H1 (cell line): ENCODE results near the gene ZC3HAV1. TPM values are rescaled to one million over a fixed set of nuclear protein-coding genes. Genes with fewer than 3 reads are reported as not detected.

Experiments
- CTCF ChIA-PET: fragments of 300-600 bp; sonication (Branson Sonifier 250); formaldehyde crosslinking; loops from one replicate; lab custom pipeline; 2021; ENCODE audit not compliant: partially characterized antibody; lab: Charles Lee
- POLR2A ChIA-PET: fragments of 300-600 bp; sonication (Branson Sonifier 250); formaldehyde crosslinking; loops from one replicate; lab custom pipeline; 2021; ENCODE audit warnings: inconsistent platforms; ENCODE audit not compliant: partially characterized antibody; lab: Charles Lee
- DNase-seq, 2 experiments: peaks; one replicate each; pipeline versions ENCODE4 v3.0.0 to v3.0.0-alpha.2; 2010 to 2022; ENCODE audit warnings: low spot score in 2 of 2, low read depth in 1 of 2, mixed read lengths in 1 of 2
- FAIRE-seq: peaks from 2 replicates; lab custom pipeline; 2011; peaks lifted over from hg19 to GRCh38; lab: Jason Lieb, UNC
- H2AFZ ChIP-seq: 2 replicates; pipeline ENCODE4 v1.8.1; 2012; ENCODE audit warnings: low read length, inconsistent platforms
- H2AK5ac ChIP-seq: 2 replicates; pipeline ENCODE4 v1.6.1; 2013; ENCODE audit warnings: low read depth, low read length
- H2BK120ac ChIP-seq: replicated peaks from 2 replicates; pipeline ENCODE3; 2013; ENCODE audit warnings: low read depth, low read length, inconsistent platforms
- H2BK12ac ChIP-seq: 2 replicates; pipeline ENCODE4 v1.6.1; 2013; ENCODE audit warnings: low read depth, low read length
- H2BK15ac ChIP-seq: 2 replicates; pipeline ENCODE4 v1.6.1; 2013; ENCODE audit warnings: low read length
- H2BK20ac ChIP-seq: 2 replicates; pipeline ENCODE4 v1.6.1; 2013; ENCODE audit warnings: low read length
- H2BK5ac ChIP-seq: 2 replicates; pipeline ENCODE4 v1.6.1; 2013; ENCODE audit warnings: low read depth, low read length
- H3K14ac ChIP-seq: 2 replicates; pipeline ENCODE4 v1.6.1; 2013; ENCODE audit warnings: inconsistent platforms; ENCODE audit not compliant: insufficient read length
- H3K18ac ChIP-seq: 2 replicates; pipeline ENCODE4 v1.6.1; 2013; ENCODE audit warnings: low read length; ENCODE audit errors: extremely low read depth
- H3K23ac ChIP-seq: 2 replicates; pipeline ENCODE4 v1.6.1; 2013; ENCODE audit warnings: inconsistent platforms; ENCODE audit not compliant: insufficient read length
- H3K23me2 ChIP-seq: 2 replicates; pipeline ENCODE4 v1.6.1; 2013; ENCODE audit warnings: low read depth, low read length
- H3K27ac ChIP-seq: 2 replicates; pipeline ENCODE4 v1.6.1; 2011; ENCODE audit warnings: low read depth, low read length, inconsistent platforms
- H3K27me3 ChIP-seq, 4 experiments: replicated peaks in 1 of 4; 1 replicate in 1 of 4; 2 replicates in 3 of 4; pipeline versions ENCODE4 v1.6.1 to v1.8.1; 2011 to 2013; ENCODE audit warnings: low read length in 3 of 4, mild to moderate bottlenecking in 3 of 4, inconsistent platforms in 2 of 4, mixed read lengths in 2 of 4, moderate library complexity in 1 of 4; ENCODE audit not compliant: control insufficient read depth in 3 of 4, insufficient read depth in 3 of 4; ENCODE audit errors: extremely low read depth in 1 of 4
- H3K36me3 ChIP-seq, 4 experiments: 2 replicates each; pipeline versions ENCODE4 v1.6.1 to v1.8.1; 2011 to 2013; ENCODE audit warnings: mild to moderate bottlenecking in 4 of 4, low read length in 3 of 4, moderate library complexity in 2 of 4, control low read depth in 1 of 4, inconsistent platforms in 1 of 4; ENCODE audit not compliant: insufficient read depth in 4 of 4, control insufficient read depth in 2 of 4
- H3K4ac ChIP-seq: replicated peaks from 2 replicates; pipeline ENCODE3; 2013; ENCODE audit warnings: low read length, low read depth, mixed read lengths, inconsistent platforms; ENCODE audit not compliant: insufficient read length
- H3K4me1 ChIP-seq, 4 experiments: replicated peaks in 1 of 4; 1 replicate in 1 of 4; 2 replicates in 3 of 4; pipeline versions ENCODE4 v1.6.1 to v1.8.1; 2011 to 2013; ENCODE audit warnings: low read length in 3 of 4, inconsistent platforms in 2 of 4, mixed read lengths in 1 of 4; ENCODE audit not compliant: insufficient read depth in 4 of 4, control insufficient read depth in 3 of 4
- H3K4me2 ChIP-seq, 2 experiments: 2 replicates each; pipeline versions ENCODE4 v1.6.1 to v1.8.1; 2011 to 2013; ENCODE audit warnings: low read depth in 2 of 2, low read length in 2 of 2, control low read depth in 1 of 2, inconsistent platforms in 1 of 2, mild to moderate bottlenecking in 1 of 2; ENCODE audit not compliant: insufficient read depth in 1 of 2
- H3K4me3 ChIP-seq, 4 experiments: fragments of 200-600, 300-600 bp in 1 of 4; sonication (generic), shearing (Covaris generic), sonication (Bioruptor Twin) in 1 of 4; 2 replicates each; pipeline versions ENCODE4 v1.5.1 to v1.8.1; 2011 to 2016; ENCODE audit warnings: low read length in 4 of 4, low read depth in 3 of 4, control low read depth in 2 of 4, inconsistent platforms in 2 of 4, mild to moderate bottlenecking in 2 of 4, mixed read lengths in 1 of 4, moderate library complexity in 1 of 4; ENCODE audit not compliant: insufficient read depth in 2 of 4; ENCODE audit errors: extremely low read depth in 1 of 4
- H3K56ac ChIP-seq: replicated peaks from 2 replicates; pipeline ENCODE3; 2013; ENCODE audit warnings: low read depth, mild to moderate bottlenecking, mixed read lengths, low read length, inconsistent platforms; ENCODE audit not compliant: insufficient read length
- H3K79me1 ChIP-seq: 2 replicates; pipeline ENCODE4 v1.6.1; 2013; ENCODE audit warnings: low read depth, low read length, control low read depth
- H3K79me2 ChIP-seq, 2 experiments: 2 replicates each; pipeline versions ENCODE4 v1.6.1 to v1.8.1; 2012 to 2013; ENCODE audit warnings: low read length in 2 of 2, mild to moderate bottlenecking in 2 of 2, inconsistent platforms in 1 of 2; ENCODE audit not compliant: insufficient read depth in 2 of 2, control insufficient read depth in 1 of 2
- H3K9ac ChIP-seq, 4 experiments: replicated peaks in 1 of 4; 1 replicate in 1 of 4; 2 replicates in 3 of 4; pipeline versions ENCODE4 v1.6.1 to v1.8.1; 2011 to 2013; ENCODE audit warnings: low read depth in 3 of 4, low read length in 3 of 4, control low read depth in 2 of 4, mild to moderate bottlenecking in 2 of 4, moderate library complexity in 2 of 4, inconsistent platforms in 1 of 4; ENCODE audit errors: extremely low read depth in 1 of 4
- H3K9me3 ChIP-seq, 2 experiments: 2 replicates each; pipeline versions ENCODE4 v1.6.1 to v1.8.1; 2012 to 2013; ENCODE audit warnings: mild to moderate bottlenecking in 2 of 2, moderate library complexity in 2 of 2, control low read depth in 1 of 2, inconsistent platforms in 1 of 2, low read depth in 1 of 2, low read length in 1 of 2, mixed read lengths in 1 of 2; ENCODE audit not compliant: insufficient read depth in 2 of 2
- H4K20me1 ChIP-seq, 2 experiments: replicated peaks in 1 of 2; 2 replicates each; pipeline versions ENCODE3 to v1.8.1; 2011 to 2013; ENCODE audit warnings: inconsistent platforms in 2 of 2, low read length in 2 of 2, mild to moderate bottlenecking in 1 of 2; ENCODE audit not compliant: insufficient read depth in 2 of 2, control insufficient read depth in 1 of 2
- H4K5ac ChIP-seq: 2 replicates; pipeline ENCODE4 v1.6.1; 2013; ENCODE audit warnings: low read length, low read depth, mixed read lengths, inconsistent platforms; ENCODE audit not compliant: insufficient read length
- H4K8ac ChIP-seq: 2 replicates; pipeline ENCODE4 v1.8.0; 2013; ENCODE audit warnings: mild to moderate bottlenecking, moderate library complexity, low read length, inconsistent platforms; ENCODE audit not compliant: insufficient read depth; ENCODE audit errors: extremely low read depth
- H4K91ac ChIP-seq: replicated peaks from 2 replicates; pipeline ENCODE3; 2013; ENCODE audit warnings: low read length, mixed read lengths, inconsistent platforms; ENCODE audit not compliant: insufficient read length
- EGR1 ChIP-seq: IDR thresholded peaks from 2 replicates; pipeline ENCODE4 v1.6.1; 2011; ENCODE audit warnings: low read depth, low read length, borderline replicate concordance
- TBP ChIP-seq: IDR thresholded peaks from 2 replicates; pipeline ENCODE4 v1.6.1; 2011; ENCODE audit warnings: low read depth, low read length, improper control_type of control experiment
- whole genome bisulfite sequencing, 2 experiments: shearing (Covaris generic) in 1 of 2; methylation state at CpG; one replicate each; pipeline versions ENCODE4 v1.1.6 to v1.1.7; 2013 to 2015; ENCODE audit warnings: low lambda C conversion rate in 2 of 2, mixed read lengths in 2 of 2, inconsistent platforms in 1 of 2, low coverage in 1 of 2, missing lambda C conversion rate in 1 of 2; ENCODE audit not compliant: insufficient replicate concordance in 2 of 2, insufficient coverage in 1 of 2, insufficient read length in 1 of 2; ENCODE audit errors: extremely low coverage in 1 of 2, missing lambda C conversion rate in 1 of 2; 5-methylcytosine and 5-hydroxymethylcytosine counted together
- polyA plus RNA-seq, 7 experiments: library from polyadenylated mRNA; depleted of rRNA in 3 of 7; stranded (reverse) in 5 of 7; unstranded in 2 of 7; fragments of >200 nt in 5 of 7; fragments of 200-250 nt in 2 of 7; gene quantifications; 1 replicate in 5 of 7; 2 replicates in 1 of 7; 4 replicates in 1 of 7; pipeline versions ENCODE4 v1.2.1 to v1.2.3, GENCODE V29; 2011 to 2013; ENCODE audit warnings: missing spikeins in 2 of 7, mixed read lengths in 2 of 7
- total RNA-seq: library from RNA; stranded (reverse); fragmentation: NEBNext Ultra II Directional; extraction: Animal tissue kit (Norgen Biotek cat#: 25700); gene quantifications from 2 replicates; pipeline ENCODE4 v1.2.1, GENCODE V29; 2021
- TF ChIP-seq, protein P1 (sequence below): IDR thresholded peaks from 2 replicates; pipeline ENCODE4 v1.6.1; 2012; ENCODE audit warnings: low read length, inconsistent platforms

The ZC3HAV1 gene
- total and polyA plus RNA-seq, 2 of the 8 experiments (the other 6 are each of a cell fraction or from before 2014, with no cell fraction given), result 22.5 to 43.4 TPM

DNA sequence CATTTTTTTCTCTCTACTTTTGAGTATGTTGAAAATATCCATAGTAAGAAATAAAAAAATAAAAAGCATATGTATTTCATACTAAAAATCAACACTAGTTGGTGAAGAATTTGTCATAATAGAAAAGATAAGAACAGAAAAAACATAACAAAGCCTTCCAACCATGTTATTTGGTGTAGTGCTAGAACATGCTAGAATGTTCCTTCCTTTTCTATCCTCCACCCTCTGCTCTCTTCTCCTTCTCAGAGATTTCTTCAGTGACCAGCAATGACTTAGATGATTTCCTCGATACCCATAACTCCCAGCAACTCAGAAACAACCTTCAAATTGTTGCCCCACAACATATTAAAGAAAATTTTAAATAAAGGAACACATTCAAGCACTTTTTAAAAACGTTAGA lies 2.6 kb downstream of the ZC3HAV1 start:
- ChIA-PET POLR2A (interaction anchor here (1.5 kb wide), 1 partner anchor 27 kb away, joined by 4 read pairs; a partner anchor contains a TSS), CTCF (interaction anchor here (1.3 kb wide), 1 partner anchor 17 kb away, joined by 3 read pairs; no protein-coding TSS in a partner anchor)
- no peak overlapping the region for H2AFZ ChIP-seq
- H2BK12ac ChIP-seq, result no peak overlapping the region
- no peak overlapping the region; a peak in 1 of 4 replicates for H3K4me2 ChIP-seq
- H3K4me1 ChIP-seq, result peaks cover 0 to 9% (median 5%) of the 10 kb centered on the region in 4 experiments; a peak in 3 of 7 replicates
- FAIRE-seq, result no peak
- no peak overlapping the region for H3K56ac ChIP-seq
- H3K23ac ChIP-seq, result no peak overlapping the region
- H3K79me2 ChIP-seq, result peaks cover 8 to 43% of the 10 kb centered on the region in 2 experiments; a peak in 3 of 4 replicates
- no peak overlapping the region for H4K5ac ChIP-seq
- no peak overlapping the region for H2BK120ac ChIP-seq
- no peak overlapping the region for H3K14ac ChIP-seq
- H2BK5ac ChIP-seq, result no peak overlapping the region
- 79% methylated on average over 2 of the region's 2 CpGs; no CpG with 5 or more reads in 1 of the 2 experiments for WGBS, 2 experiments
- H3K23me2 ChIP-seq, result peaks cover 12% of the 10 kb centered on the region
- H3K4ac ChIP-seq, result no peak overlapping the region
- no peak overlapping the region; a peak in 1 of 8 replicates for H3K4me3 ChIP-seq
- peaks cover 0 to 7% (median 5%) of the 10 kb centered on the region in 4 experiments; a peak in 5 of 7 replicates for H3K27me3 ChIP-seq
- TF ChIP-seq TBP, result no peak
- TF ChIP-seq EGR1, result no peak
- TF ChIP-seq, protein P1, sequence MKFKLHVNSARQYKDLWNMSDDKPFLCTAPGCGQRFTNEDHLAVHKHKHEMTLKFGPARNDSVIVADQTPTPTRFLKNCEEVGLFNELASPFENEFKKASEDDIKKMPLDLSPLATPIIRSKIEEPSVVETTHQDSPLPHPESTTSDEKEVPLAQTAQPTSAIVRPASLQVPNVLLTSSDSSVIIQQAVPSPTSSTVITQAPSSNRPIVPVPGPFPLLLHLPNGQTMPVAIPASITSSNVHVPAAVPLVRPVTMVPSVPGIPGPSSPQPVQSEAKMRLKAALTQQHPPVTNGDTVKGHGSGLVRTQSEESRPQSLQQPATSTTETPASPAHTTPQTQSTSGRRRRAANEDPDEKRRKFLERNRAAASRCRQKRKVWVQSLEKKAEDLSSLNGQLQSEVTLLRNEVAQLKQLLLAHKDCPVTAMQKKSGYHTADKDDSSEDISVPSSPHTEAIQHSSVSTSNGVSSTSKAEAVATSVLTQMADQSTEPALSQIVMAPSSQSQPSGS, result no peak
- H3K18ac ChIP-seq, result no peak overlapping the region
- no peak for DNase-seq
- no peak overlapping the region for H3K27ac ChIP-seq
- H2BK15ac ChIP-seq, result no peak overlapping the region
- H3K79me1 ChIP-seq, result peaks cover 4% of the 10 kb centered on the region; the same call in 1 of the 2 replicates
- H3K9me3 ChIP-seq, result peaks cover 0 to 2% of the 10 kb centered on the region in 2 experiments; a peak in 1 of 4 replicates
- no peaks in the 10 kb centered on the region for H3K36me3 ChIP-seq
- no peak overlapping the region for H2BK20ac ChIP-seq
- no peak overlapping the region for H3K9ac ChIP-seq
- H4K8ac ChIP-seq, result no peak overlapping the region
- H4K91ac ChIP-seq, result no peak overlapping the region
- no peaks in the 10 kb centered on the region for H4K20me1 ChIP-seq
- H2AK5ac ChIP-seq, result no peak overlapping the region
